H1 (cell line): ENCODE data around the gene VSIR. TPM values are rescaled to one million over a fixed set of nuclear protein-coding genes. Genes with fewer than 3 reads are reported as not detected.

ENCODE experiments used
- CTCF ChIA-PET: fragments of 300-600 bp; sonication (Branson Sonifier 250); formaldehyde crosslinking; loops from one replicate; lab custom pipeline; 2021; ENCODE audit not compliant: partially characterized antibody; lab: Charles Lee
- POLR2A ChIA-PET: fragments of 300-600 bp; sonication (Branson Sonifier 250); formaldehyde crosslinking; loops from one replicate; lab custom pipeline; 2021; ENCODE audit warnings: inconsistent platforms; ENCODE audit not compliant: partially characterized antibody; lab: Charles Lee
- DNase-seq, 2 experiments: peaks; one replicate each; pipeline versions ENCODE4 v3.0.0 to v3.0.0-alpha.2; 2010 to 2022; ENCODE audit warnings: low spot score in 2 of 2, low read depth in 1 of 2, mixed read lengths in 1 of 2
- FAIRE-seq: peaks from 2 replicates; lab custom pipeline; 2011; peaks lifted over from hg19 to GRCh38; lab: Jason Lieb, UNC
- H2AFZ ChIP-seq: 2 replicates; pipeline ENCODE4 v1.8.1; 2012; ENCODE audit warnings: low read length, inconsistent platforms
- H2AK5ac ChIP-seq: 2 replicates; pipeline ENCODE4 v1.6.1; 2013; ENCODE audit warnings: low read depth, low read length
- H2BK120ac ChIP-seq: replicated peaks from 2 replicates; pipeline ENCODE3; 2013; ENCODE audit warnings: low read depth, low read length, inconsistent platforms
- H2BK12ac ChIP-seq: 2 replicates; pipeline ENCODE4 v1.6.1; 2013; ENCODE audit warnings: low read depth, low read length
- H2BK15ac ChIP-seq: 2 replicates; pipeline ENCODE4 v1.6.1; 2013; ENCODE audit warnings: low read length
- H2BK20ac ChIP-seq: 2 replicates; pipeline ENCODE4 v1.6.1; 2013; ENCODE audit warnings: low read length
- H2BK5ac ChIP-seq: 2 replicates; pipeline ENCODE4 v1.6.1; 2013; ENCODE audit warnings: low read depth, low read length
- H3K14ac ChIP-seq: 2 replicates; pipeline ENCODE4 v1.6.1; 2013; ENCODE audit warnings: inconsistent platforms; ENCODE audit not compliant: insufficient read length
- H3K18ac ChIP-seq: 2 replicates; pipeline ENCODE4 v1.6.1; 2013; ENCODE audit warnings: low read length; ENCODE audit errors: extremely low read depth
- H3K23ac ChIP-seq: 2 replicates; pipeline ENCODE4 v1.6.1; 2013; ENCODE audit warnings: inconsistent platforms; ENCODE audit not compliant: insufficient read length
- H3K23me2 ChIP-seq: 2 replicates; pipeline ENCODE4 v1.6.1; 2013; ENCODE audit warnings: low read depth, low read length
- H3K27ac ChIP-seq: 2 replicates; pipeline ENCODE4 v1.6.1; 2011; ENCODE audit warnings: low read depth, low read length, inconsistent platforms
- H3K27me3 ChIP-seq, 4 experiments: replicated peaks in 1 of 4; 1 replicate in 1 of 4; 2 replicates in 3 of 4; pipeline versions ENCODE4 v1.6.1 to v1.8.1; 2011 to 2013; ENCODE audit warnings: low read length in 3 of 4, mild to moderate bottlenecking in 3 of 4, inconsistent platforms in 2 of 4, mixed read lengths in 2 of 4, moderate library complexity in 1 of 4; ENCODE audit not compliant: control insufficient read depth in 3 of 4, insufficient read depth in 3 of 4; ENCODE audit errors: extremely low read depth in 1 of 4
- H3K36me3 ChIP-seq, 4 experiments: 2 replicates each; pipeline versions ENCODE4 v1.6.1 to v1.8.1; 2011 to 2013; ENCODE audit warnings: mild to moderate bottlenecking in 4 of 4, low read length in 3 of 4, moderate library complexity in 2 of 4, control low read depth in 1 of 4, inconsistent platforms in 1 of 4; ENCODE audit not compliant: insufficient read depth in 4 of 4, control insufficient read depth in 2 of 4
- H3K4ac ChIP-seq: replicated peaks from 2 replicates; pipeline ENCODE3; 2013; ENCODE audit warnings: low read length, low read depth, mixed read lengths, inconsistent platforms; ENCODE audit not compliant: insufficient read length
- H3K4me1 ChIP-seq, 4 experiments: replicated peaks in 1 of 4; 1 replicate in 1 of 4; 2 replicates in 3 of 4; pipeline versions ENCODE4 v1.6.1 to v1.8.1; 2011 to 2013; ENCODE audit warnings: low read length in 3 of 4, inconsistent platforms in 2 of 4, mixed read lengths in 1 of 4; ENCODE audit not compliant: insufficient read depth in 4 of 4, control insufficient read depth in 3 of 4
- H3K4me2 ChIP-seq, 2 experiments: 2 replicates each; pipeline versions ENCODE4 v1.6.1 to v1.8.1; 2011 to 2013; ENCODE audit warnings: low read depth in 2 of 2, low read length in 2 of 2, control low read depth in 1 of 2, inconsistent platforms in 1 of 2, mild to moderate bottlenecking in 1 of 2; ENCODE audit not compliant: insufficient read depth in 1 of 2
- H3K4me3 ChIP-seq, 4 experiments: fragments of 200-600, 300-600 bp in 1 of 4; sonication (generic), shearing (Covaris generic), sonication (Bioruptor Twin) in 1 of 4; 2 replicates each; pipeline versions ENCODE4 v1.5.1 to v1.8.1; 2011 to 2016; ENCODE audit warnings: low read length in 4 of 4, low read depth in 3 of 4, control low read depth in 2 of 4, inconsistent platforms in 2 of 4, mild to moderate bottlenecking in 2 of 4, mixed read lengths in 1 of 4, moderate library complexity in 1 of 4; ENCODE audit not compliant: insufficient read depth in 2 of 4; ENCODE audit errors: extremely low read depth in 1 of 4
- H3K56ac ChIP-seq: replicated peaks from 2 replicates; pipeline ENCODE3; 2013; ENCODE audit warnings: low read depth, mild to moderate bottlenecking, mixed read lengths, low read length, inconsistent platforms; ENCODE audit not compliant: insufficient read length
- H3K79me1 ChIP-seq: 2 replicates; pipeline ENCODE4 v1.6.1; 2013; ENCODE audit warnings: low read depth, low read length, control low read depth
- H3K79me2 ChIP-seq, 2 experiments: 2 replicates each; pipeline versions ENCODE4 v1.6.1 to v1.8.1; 2012 to 2013; ENCODE audit warnings: low read length in 2 of 2, mild to moderate bottlenecking in 2 of 2, inconsistent platforms in 1 of 2; ENCODE audit not compliant: insufficient read depth in 2 of 2, control insufficient read depth in 1 of 2
- H3K9ac ChIP-seq, 4 experiments: replicated peaks in 1 of 4; 1 replicate in 1 of 4; 2 replicates in 3 of 4; pipeline versions ENCODE4 v1.6.1 to v1.8.1; 2011 to 2013; ENCODE audit warnings: low read depth in 3 of 4, low read length in 3 of 4, control low read depth in 2 of 4, mild to moderate bottlenecking in 2 of 4, moderate library complexity in 2 of 4, inconsistent platforms in 1 of 4; ENCODE audit errors: extremely low read depth in 1 of 4
- H3K9me3 ChIP-seq, 2 experiments: 2 replicates each; pipeline versions ENCODE4 v1.6.1 to v1.8.1; 2012 to 2013; ENCODE audit warnings: mild to moderate bottlenecking in 2 of 2, moderate library complexity in 2 of 2, control low read depth in 1 of 2, inconsistent platforms in 1 of 2, low read depth in 1 of 2, low read length in 1 of 2, mixed read lengths in 1 of 2; ENCODE audit not compliant: insufficient read depth in 2 of 2
- H4K20me1 ChIP-seq, 2 experiments: replicated peaks in 1 of 2; 2 replicates each; pipeline versions ENCODE3 to v1.8.1; 2011 to 2013; ENCODE audit warnings: inconsistent platforms in 2 of 2, low read length in 2 of 2, mild to moderate bottlenecking in 1 of 2; ENCODE audit not compliant: insufficient read depth in 2 of 2, control insufficient read depth in 1 of 2
- H4K5ac ChIP-seq: 2 replicates; pipeline ENCODE4 v1.6.1; 2013; ENCODE audit warnings: low read length, low read depth, mixed read lengths, inconsistent platforms; ENCODE audit not compliant: insufficient read length
- H4K8ac ChIP-seq: 2 replicates; pipeline ENCODE4 v1.8.0; 2013; ENCODE audit warnings: mild to moderate bottlenecking, moderate library complexity, low read length, inconsistent platforms; ENCODE audit not compliant: insufficient read depth; ENCODE audit errors: extremely low read depth
- H4K91ac ChIP-seq: replicated peaks from 2 replicates; pipeline ENCODE3; 2013; ENCODE audit warnings: low read length, mixed read lengths, inconsistent platforms; ENCODE audit not compliant: insufficient read length
- FOSL1 ChIP-seq: IDR thresholded peaks from 2 replicates; pipeline ENCODE4 v1.6.1; 2011; ENCODE audit warnings: mild to moderate bottlenecking, low read depth, low read length, moderate library complexity; ENCODE audit not compliant: insufficient read depth
- HDAC2 ChIP-seq, 2 experiments: fragments of 300-600 bp in 1 of 2; sonication (generic) in 1 of 2; IDR thresholded peaks; 2 replicates each; pipeline ENCODE4 v1.6.1; 2011 to 2012; ENCODE audit warnings: low read depth in 2 of 2, low read length in 2 of 2, mild to moderate bottlenecking in 2 of 2, moderate library complexity in 2 of 2, borderline replicate concordance in 1 of 2, inconsistent platforms in 1 of 2
- JUND ChIP-seq: IDR thresholded peaks from 2 replicates; pipeline ENCODE4 v1.6.1; 2011; ENCODE audit warnings: mild to moderate bottlenecking, improper control_type of control experiment, low read length
- SAP30 ChIP-seq: fragments of 300-600 bp; sonication (generic); IDR thresholded peaks from 2 replicates; pipeline ENCODE4 v1.7.1; 2012; ENCODE audit warnings: low read length, moderate library complexity, mild to moderate bottlenecking, inconsistent platforms; ENCODE audit not compliant: insufficient read depth, insufficient replicate concordance
- WGBS, 2 experiments: shearing (Covaris generic) in 1 of 2; methylation state at CpG; one replicate each; pipeline versions ENCODE4 v1.1.6 to v1.1.7; 2013 to 2015; ENCODE audit warnings: low lambda C conversion rate in 2 of 2, mixed read lengths in 2 of 2, inconsistent platforms in 1 of 2, low coverage in 1 of 2, missing lambda C conversion rate in 1 of 2; ENCODE audit not compliant: insufficient replicate concordance in 2 of 2, insufficient coverage in 1 of 2, insufficient read length in 1 of 2; ENCODE audit errors: extremely low coverage in 1 of 2, missing lambda C conversion rate in 1 of 2; 5-methylcytosine and 5-hydroxymethylcytosine counted together
- polyA plus RNA-seq, 7 experiments: library from polyadenylated mRNA; depleted of rRNA in 3 of 7; stranded (reverse) in 5 of 7; unstranded in 2 of 7; fragments of >200 nt in 5 of 7; fragments of 200-250 nt in 2 of 7; gene quantifications; 1 replicate in 5 of 7; 2 replicates in 1 of 7; 4 replicates in 1 of 7; pipeline versions ENCODE4 v1.2.1 to v1.2.3, GENCODE V29; 2011 to 2013; ENCODE audit warnings: missing spikeins in 2 of 7, mixed read lengths in 2 of 7
- total RNA-seq: library from RNA; stranded (reverse); fragmentation: NEBNext Ultra II Directional; extraction: Animal tissue kit (Norgen Biotek cat#: 25700); gene quantifications from 2 replicates; pipeline ENCODE4 v1.2.1, GENCODE V29; 2021
- TF ChIP-seq, protein P1 (sequence below): IDR thresholded peaks from 2 replicates; pipeline ENCODE4 v1.6.1; 2012; ENCODE audit warnings: inconsistent platforms
- TF ChIP-seq, protein P2 (sequence below): IDR thresholded peaks from 2 replicates; pipeline ENCODE4 v1.6.1; 2012; ENCODE audit warnings: inconsistent platforms

VSIR gene
- total and polyA plus RNA-seq, 2 of the 8 experiments (the other 6 are each of a cell fraction or from before 2014, with no cell fraction given), result 0.33 TPM; not detected in 1

DNA sequence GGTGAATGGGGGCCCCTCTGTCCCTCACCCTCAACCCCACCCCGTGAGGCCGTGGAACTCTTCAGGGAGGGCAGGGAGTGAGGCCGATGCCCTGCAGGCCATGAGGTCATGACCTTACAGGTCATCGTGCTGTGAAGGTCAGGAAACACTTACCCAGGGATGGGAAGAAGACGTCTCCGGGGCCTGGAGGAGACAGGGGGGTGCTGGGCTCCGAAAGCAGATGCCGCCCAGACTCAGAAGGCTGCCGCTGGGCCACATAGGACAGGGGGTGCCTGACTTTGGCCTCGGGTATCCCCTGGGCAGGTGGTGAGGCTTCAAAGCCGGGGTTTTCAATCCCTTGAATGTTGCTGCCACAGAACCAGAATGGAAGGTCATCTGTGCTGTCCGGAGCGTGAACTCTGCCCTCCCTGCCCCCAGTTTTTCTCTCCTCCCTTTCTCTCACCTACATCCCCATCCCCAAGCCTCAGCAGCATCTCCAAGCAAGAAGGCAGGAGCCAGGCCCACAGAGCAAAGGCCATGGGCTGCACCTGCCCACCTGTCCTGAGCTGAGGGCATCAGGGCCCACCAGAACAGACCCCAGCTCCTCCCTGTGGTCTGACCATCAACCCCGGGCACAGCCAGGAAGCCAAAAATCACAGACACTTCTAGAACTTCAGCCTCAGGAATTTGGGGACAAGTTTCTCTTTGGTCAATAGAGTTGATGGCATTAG is 21.6 kb downstream of the VSIR start:
- Histone ChIP-seq H3K23me2 (no peaks in the 10 kb centered on the region), H2AFZ (no peak overlapping the region), H3K56ac (no peak overlapping the region), H3K79me2 (no peaks in the 10 kb centered on the region), H4K20me1 (no peaks in the 10 kb centered on the region), H2BK120ac (no peak overlapping the region), H3K27ac (no peak overlapping the region), H2BK5ac (no peak overlapping the region), H3K14ac (no peak overlapping the region), H3K4me3 (no peak overlapping the region), H4K5ac (no peak overlapping the region), H3K36me3 (no peaks in the 10 kb centered on the region), H2BK15ac (no peak overlapping the region), H2BK12ac (no peak overlapping the region), H3K79me1 (no peaks in the 10 kb centered on the region), H4K8ac (no peak overlapping the region), H3K4me2 (no peak overlapping the region), H3K4ac (no peak overlapping the region), H4K91ac (no peak overlapping the region), H3K27me3 (no peaks in the 10 kb centered on the region; a peak in 2 of 7 replicates), H2BK20ac (no peak overlapping the region), H3K18ac (no peak overlapping the region), H3K23ac (no peak overlapping the region), H2AK5ac (no peak overlapping the region), H3K9me3 (no peaks in the 10 kb centered on the region), H3K9ac (no peak overlapping the region), H3K4me1 (peaks cover 0 to 4% (median 0%) of the 10 kb centered on the region in 4 experiments; a peak in 3 of 7 replicates)
- 79% methylated on average over 9 of the region's 14 CpGs; no CpG with 5 or more reads in 1 of the 2 experiments for WGBS, 2 experiments
- ChIA-PET POLR2A (interaction anchor here (1.1 kb wide), 1 partner anchor 15 kb away, joined by 3 read pairs; no protein-coding TSS in a partner anchor), CTCF (interaction anchor here (1.1 to 1.9 kb wide), 7 partner anchors 10 to 55 kb away, joined by 3 to 11 read pairs (median 5); partner anchors contain the start of gene VSIR)
- FAIRE-seq, result no peak
- DNase-seq, result no peak
- TF ChIP-seq SAP30 (no peak), JUND (no peak), FOSL1 (no peak), HDAC2 (IDR thresholded peaks at IDR 0.05; ENCODE audit: borderline replicate concordance in 1 of 2, low read depth in 2 of 2, low read length in 2 of 2) (no peak)
- TF ChIP-seq, protein P1, sequence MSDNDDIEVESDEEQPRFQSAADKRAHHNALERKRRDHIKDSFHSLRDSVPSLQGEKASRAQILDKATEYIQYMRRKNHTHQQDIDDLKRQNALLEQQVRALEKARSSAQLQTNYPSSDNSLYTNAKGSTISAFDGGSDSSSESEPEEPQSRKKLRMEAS, result no peak
- TF ChIP-seq, protein P2, sequence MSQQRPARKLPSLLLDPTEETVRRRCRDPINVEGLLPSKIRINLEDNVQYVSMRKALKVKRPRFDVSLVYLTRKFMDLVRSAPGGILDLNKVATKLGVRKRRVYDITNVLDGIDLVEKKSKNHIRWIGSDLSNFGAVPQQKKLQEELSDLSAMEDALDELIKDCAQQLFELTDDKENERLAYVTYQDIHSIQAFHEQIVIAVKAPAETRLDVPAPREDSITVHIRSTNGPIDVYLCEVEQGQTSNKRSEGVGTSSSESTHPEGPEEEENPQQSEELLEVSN, result no peak
